GM12878 (cell line): ENCODE results near the gene GPC5. TPM values are rescaled to one million over a fixed set of nuclear protein-coding genes. Genes with fewer than 3 reads are reported as not detected.

ENCODE experiments used
- EED ChIP-seq: sonication (generic); IDR thresholded peaks from 2 replicates; pipeline ENCODE4 v1.6.1; 2016; ENCODE audit warnings: antibody characterized with exemption, low read depth
- EGR1 ChIP-seq, 2 experiments: IDR thresholded peaks; 1 replicate in 1 of 2; 2 replicates in 1 of 2; pipeline ENCODE4 v1.6.1; 2011 to 2012; ENCODE audit warnings: low read depth in 2 of 2, low read length in 2 of 2, borderline replicate concordance in 1 of 2, mild to moderate bottlenecking in 1 of 2, moderate library complexity in 1 of 2
- NFIC ChIP-seq: IDR thresholded peaks from 2 replicates; pipeline ENCODE4 v1.6.1; 2012; ENCODE audit warnings: low read depth, mild to moderate bottlenecking, inconsistent platforms, low read length, moderate library complexity
- NFYB ChIP-seq: IDR thresholded peaks from 2 replicates; pipeline ENCODE4 v1.6.1; 2011; ENCODE audit warnings: low read depth, mild to moderate bottlenecking, low read length, improper control_type of control experiment, moderate library complexity; ENCODE audit not compliant: insufficient read depth
- RCOR1 ChIP-seq: conservative IDR thresholded peaks from 2 replicates; pipeline ENCODE4 v1.6.1; 2012; ENCODE audit warnings: low read depth, low read length, improper control_type of control experiment
- polyA plus RNA-seq, 11 experiments: library from polyadenylated mRNA; depleted of rRNA in 4 of 11; unstranded in 6 of 11; stranded (reverse) in 5 of 11; fragments of >200 nt; fragmentation: Nextera tagmentation in 4 of 11; fragmentation: Illumina TruSeq in 1 of 11; extraction: Ambion mirVana in 4 of 11; extraction: Trizol in 1 of 11; gene quantifications; 1 replicate in 1 of 11; 2 replicates in 10 of 11; pipeline versions ENCODE4 v1.2.1 to v1.2.3, GENCODE V29; 2011 to 2016; ENCODE audit warnings: inconsistent platforms in 2 of 11, missing spikeins in 2 of 11, low read depth in 1 of 11
- total RNA-seq, 4 experiments: library from RNA; depleted of rRNA in 3 of 4; stranded (reverse); fragments of >200 nt in 3 of 4; fragmentation: Illumina TruSeq in 1 of 4; extraction: Trizol in 1 of 4; gene quantifications; 2 replicates each; pipeline versions ENCODE4 v1.2.1 to v1.2.3, GENCODE V29; 2013 to 2021
- TF ChIP-seq, protein P1 (sequence below): fragments of 450-650 bp; formaldehyde crosslinking; IDR thresholded peaks from 2 replicates; pipeline ENCODE4 v1.5.0; 2022; ENCODE audit warnings: mild to moderate bottlenecking, missing genetic modification characterization
- TF ChIP-seq, protein P2 (sequence below): IDR thresholded peaks from 2 replicates; pipeline ENCODE4 v1.6.1; 2012; ENCODE audit warnings: mild to moderate bottlenecking, low read depth, low read length
- TF ChIP-seq, protein P3 (sequence below): fragments of 450-650 bp; conservative IDR thresholded peaks from 2 replicates; pipeline ENCODE4 v1.6.1; 2017; ENCODE audit warnings: mild to moderate bottlenecking, moderate library complexity

GPC5 gene
- total and polyA plus RNA-seq, 10 of the 15 experiments (the other 5 are each of a cell fraction or from before 2014, with no cell fraction given), result 0.05 to 0.87 (median 0.44) TPM; not detected in 1

DNA sequence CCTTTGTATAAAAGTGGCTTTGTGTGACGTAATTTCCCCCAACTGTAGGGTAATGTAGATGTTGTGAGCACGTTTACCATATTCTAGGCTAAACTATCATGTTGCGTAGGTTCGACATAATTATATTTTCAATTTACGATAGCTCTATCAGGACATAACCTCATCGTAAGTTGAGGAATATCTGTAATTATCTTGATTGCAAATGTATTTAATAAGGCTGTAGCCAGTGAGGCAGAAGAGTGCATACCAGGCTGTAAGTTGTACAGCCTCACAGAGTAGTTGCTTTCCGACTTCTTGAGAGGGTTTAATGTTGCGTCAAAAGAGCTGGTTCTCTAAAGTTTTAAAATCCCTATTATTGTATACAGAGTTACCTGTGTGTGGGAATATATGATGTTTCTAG lies 988.8 kb downstream of the GPC5 start (continued):
- TF ChIP-seq, protein P1, sequence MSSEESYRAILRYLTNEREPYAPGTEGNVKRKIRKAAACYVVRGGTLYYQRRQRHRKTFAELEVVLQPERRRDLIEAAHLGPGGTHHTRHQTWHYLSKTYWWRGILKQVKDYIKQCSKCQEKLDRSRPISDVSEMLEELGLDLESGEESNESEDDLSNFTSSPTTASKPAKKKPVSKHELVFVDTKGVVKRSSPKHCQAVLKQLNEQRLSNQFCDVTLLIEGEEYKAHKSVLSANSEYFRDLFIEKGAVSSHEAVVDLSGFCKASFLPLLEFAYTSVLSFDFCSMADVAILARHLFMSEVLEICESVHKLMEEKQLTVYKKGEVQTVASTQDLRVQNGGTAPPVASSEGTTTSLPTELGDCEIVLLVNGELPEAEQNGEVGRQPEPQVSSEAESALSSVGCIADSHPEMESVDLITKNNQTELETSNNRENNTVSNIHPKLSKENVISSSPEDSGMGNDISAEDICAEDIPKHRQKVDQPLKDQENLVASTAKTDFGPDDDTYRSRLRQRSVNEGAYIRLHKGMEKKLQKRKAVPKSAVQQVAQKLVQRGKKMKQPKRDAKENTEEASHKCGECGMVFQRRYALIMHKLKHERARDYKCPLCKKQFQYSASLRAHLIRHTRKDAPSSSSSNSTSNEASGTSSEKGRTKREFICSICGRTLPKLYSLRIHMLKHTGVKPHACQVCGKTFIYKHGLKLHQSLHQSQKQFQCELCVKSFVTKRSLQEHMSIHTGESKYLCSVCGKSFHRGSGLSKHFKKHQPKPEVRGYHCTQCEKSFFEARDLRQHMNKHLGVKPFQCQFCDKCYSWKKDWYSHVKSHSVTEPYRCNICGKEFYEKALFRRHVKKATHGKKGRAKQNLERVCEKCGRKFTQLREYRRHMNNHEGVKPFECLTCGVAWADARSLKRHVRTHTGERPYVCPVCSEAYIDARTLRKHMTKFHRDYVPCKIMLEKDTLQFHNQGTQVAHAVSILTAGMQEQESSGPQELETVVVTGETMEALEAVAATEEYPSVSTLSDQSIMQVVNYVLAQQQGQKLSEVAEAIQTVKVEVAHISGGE (CRISPR knock-in tag), result no peak
- TF ChIP-seq EGR1 (IDR thresholded peaks at IDR 0.05; ENCODE audit: borderline replicate concordance in 1 of 2, low read depth in 2 of 2, low read length in 2 of 2), result no peak
- no peak for TF ChIP-seq NFYB
- TF ChIP-seq NFIC, result no peak
- no peak for TF ChIP-seq RCOR1
- TF ChIP-seq, protein P2, sequence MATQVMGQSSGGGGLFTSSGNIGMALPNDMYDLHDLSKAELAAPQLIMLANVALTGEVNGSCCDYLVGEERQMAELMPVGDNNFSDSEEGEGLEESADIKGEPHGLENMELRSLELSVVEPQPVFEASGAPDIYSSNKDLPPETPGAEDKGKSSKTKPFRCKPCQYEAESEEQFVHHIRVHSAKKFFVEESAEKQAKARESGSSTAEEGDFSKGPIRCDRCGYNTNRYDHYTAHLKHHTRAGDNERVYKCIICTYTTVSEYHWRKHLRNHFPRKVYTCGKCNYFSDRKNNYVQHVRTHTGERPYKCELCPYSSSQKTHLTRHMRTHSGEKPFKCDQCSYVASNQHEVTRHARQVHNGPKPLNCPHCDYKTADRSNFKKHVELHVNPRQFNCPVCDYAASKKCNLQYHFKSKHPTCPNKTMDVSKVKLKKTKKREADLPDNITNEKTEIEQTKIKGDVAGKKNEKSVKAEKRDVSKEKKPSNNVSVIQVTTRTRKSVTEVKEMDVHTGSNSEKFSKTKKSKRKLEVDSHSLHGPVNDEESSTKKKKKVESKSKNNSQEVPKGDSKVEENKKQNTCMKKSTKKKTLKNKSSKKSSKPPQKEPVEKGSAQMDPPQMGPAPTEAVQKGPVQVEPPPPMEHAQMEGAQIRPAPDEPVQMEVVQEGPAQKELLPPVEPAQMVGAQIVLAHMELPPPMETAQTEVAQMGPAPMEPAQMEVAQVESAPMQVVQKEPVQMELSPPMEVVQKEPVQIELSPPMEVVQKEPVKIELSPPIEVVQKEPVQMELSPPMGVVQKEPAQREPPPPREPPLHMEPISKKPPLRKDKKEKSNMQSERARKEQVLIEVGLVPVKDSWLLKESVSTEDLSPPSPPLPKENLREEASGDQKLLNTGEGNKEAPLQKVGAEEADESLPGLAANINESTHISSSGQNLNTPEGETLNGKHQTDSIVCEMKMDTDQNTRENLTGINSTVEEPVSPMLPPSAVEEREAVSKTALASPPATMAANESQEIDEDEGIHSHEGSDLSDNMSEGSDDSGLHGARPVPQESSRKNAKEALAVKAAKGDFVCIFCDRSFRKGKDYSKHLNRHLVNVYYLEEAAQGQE, result no peak
- TF ChIP-seq, protein P3, sequence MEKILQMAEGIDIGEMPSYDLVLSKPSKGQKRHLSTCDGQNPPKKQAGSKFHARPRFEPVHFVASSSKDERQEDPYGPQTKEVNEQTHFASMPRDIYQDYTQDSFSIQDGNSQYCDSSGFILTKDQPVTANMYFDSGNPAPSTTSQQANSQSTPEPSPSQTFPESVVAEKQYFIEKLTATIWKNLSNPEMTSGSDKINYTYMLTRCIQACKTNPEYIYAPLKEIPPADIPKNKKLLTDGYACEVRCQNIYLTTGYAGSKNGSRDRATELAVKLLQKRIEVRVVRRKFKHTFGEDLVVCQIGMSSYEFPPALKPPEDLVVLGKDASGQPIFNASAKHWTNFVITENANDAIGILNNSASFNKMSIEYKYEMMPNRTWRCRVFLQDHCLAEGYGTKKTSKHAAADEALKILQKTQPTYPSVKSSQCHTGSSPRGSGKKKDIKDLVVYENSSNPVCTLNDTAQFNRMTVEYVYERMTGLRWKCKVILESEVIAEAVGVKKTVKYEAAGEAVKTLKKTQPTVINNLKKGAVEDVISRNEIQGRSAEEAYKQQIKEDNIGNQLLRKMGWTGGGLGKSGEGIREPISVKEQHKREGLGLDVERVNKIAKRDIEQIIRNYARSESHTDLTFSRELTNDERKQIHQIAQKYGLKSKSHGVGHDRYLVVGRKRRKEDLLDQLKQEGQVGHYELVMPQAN, result no peak
- no peak for TF ChIP-seq EED
